GM12878 (cell line): ENCODE results near the gene ZDHHC5. TPM values are rescaled to one million over a fixed set of nuclear protein-coding genes. Genes with fewer than 3 reads are reported as not detected.

ENCODE experiments used
- ASH2L ChIP-seq: fragments of 300-600, 200-600 bp; sonication (generic); IDR thresholded peaks from 2 replicates; pipeline ENCODE4 v1.6.1; 2017; ENCODE audit warnings: low read depth, mild to moderate bottlenecking, borderline replicate concordance
- EGR1 ChIP-seq, 2 experiments: IDR thresholded peaks; 1 replicate in 1 of 2; 2 replicates in 1 of 2; pipeline ENCODE4 v1.6.1; 2011 to 2012; ENCODE audit warnings: low read depth in 2 of 2, low read length in 2 of 2, borderline replicate concordance in 1 of 2, mild to moderate bottlenecking in 1 of 2, moderate library complexity in 1 of 2
- MYC ChIP-seq: IDR thresholded peaks from 2 replicates; pipeline ENCODE4 v1.6.1; 2011; ENCODE audit warnings: mild to moderate bottlenecking, low read length, moderate library complexity, inconsistent platforms; ENCODE audit not compliant: insufficient read depth, insufficient replicate concordance, insufficient read length, severe bottlenecking
- NBN ChIP-seq: fragments of 450-650 bp; IDR thresholded peaks from 2 replicates; pipeline ENCODE4 v1.6.1; 2016
- NR2C2 ChIP-seq: IDR thresholded peaks from 2 replicates; pipeline ENCODE4 v1.6.1; 2011; ENCODE audit warnings: borderline replicate concordance, low read depth; ENCODE audit not compliant: control insufficient read depth, insufficient read length
- PAX8 ChIP-seq: fragments of 450-650 bp; IDR thresholded peaks from 2 replicates; pipeline ENCODE4 v1.6.1; 2017; ENCODE audit warnings: mild to moderate bottlenecking, moderate library complexity
- PML ChIP-seq: IDR thresholded peaks from 2 replicates; pipeline ENCODE4 v1.6.1; 2012; ENCODE audit warnings: low read length, inconsistent platforms
- RB1 ChIP-seq: fragments of 450-650 bp; formaldehyde crosslinking; IDR thresholded peaks from 2 replicates; pipeline ENCODE4 v1.6.1; 2017; ENCODE audit warnings: mild to moderate bottlenecking, borderline replicate concordance
- SPI1 ChIP-seq: IDR thresholded peaks from 2 replicates; pipeline ENCODE4 v1.6.1; 2011; ENCODE audit warnings: low read depth, mild to moderate bottlenecking, low read length, moderate library complexity, borderline replicate concordance; ENCODE audit not compliant: insufficient read depth
- ZZZ3 ChIP-seq: IDR thresholded peaks from 2 replicates; pipeline ENCODE4 v1.6.1; 2011; ENCODE audit warnings: low read depth; ENCODE audit not compliant: control insufficient read depth, insufficient read length
- polyA plus RNA-seq, 11 experiments: library from polyadenylated mRNA; depleted of rRNA in 4 of 11; unstranded in 6 of 11; stranded (reverse) in 5 of 11; fragments of >200 nt; fragmentation: Nextera tagmentation in 4 of 11; fragmentation: Illumina TruSeq in 1 of 11; extraction: Ambion mirVana in 4 of 11; extraction: Trizol in 1 of 11; gene quantifications; 1 replicate in 1 of 11; 2 replicates in 10 of 11; pipeline versions ENCODE4 v1.2.1 to v1.2.3, GENCODE V29; 2011 to 2016; ENCODE audit warnings: inconsistent platforms in 2 of 11, missing spikeins in 2 of 11, low read depth in 1 of 11
- total RNA-seq, 4 experiments: library from RNA; depleted of rRNA in 3 of 4; stranded (reverse); fragments of >200 nt in 3 of 4; fragmentation: Illumina TruSeq in 1 of 4; extraction: Trizol in 1 of 4; gene quantifications; 2 replicates each; pipeline versions ENCODE4 v1.2.1 to v1.2.3, GENCODE V29; 2013 to 2021
- TF ChIP-seq, protein P1 (sequence below): IDR thresholded peaks from 2 replicates; pipeline ENCODE4 v1.6.1; 2012; ENCODE audit warnings: low read depth, low read length, improper control_type of control experiment
- TF ChIP-seq, protein P2 (sequence below): fragments of 450-650 bp; conservative IDR thresholded peaks from 2 replicates; pipeline ENCODE4 v1.6.1; 2017; ENCODE audit warnings: mild to moderate bottlenecking, moderate library complexity
- TF ChIP-seq, protein P3 (sequence below): fragments of 450-650 bp; formaldehyde crosslinking; IDR thresholded peaks from 2 replicates; pipeline ENCODE4 v1.4.0; 2020; ENCODE audit warnings: mild to moderate bottlenecking, moderate library complexity
- TF ChIP-seq, protein P4 (sequence below): IDR thresholded peaks from 2 replicates; pipeline ENCODE4 v1.6.1; 2012; ENCODE audit warnings: low read depth, low read length, improper control_type of control experiment
- TF ChIP-seq, protein P5 (sequence below): fragments of 450-650 bp; IDR thresholded peaks from 2 replicates; pipeline ENCODE4 v1.6.1; 2018; ENCODE audit warnings: mild to moderate bottlenecking, low read depth, moderate library complexity; ENCODE audit not compliant: partially characterized antibody
- TF ChIP-seq, protein P6 (sequence below): IDR thresholded peaks from 2 replicates; pipeline ENCODE4 v1.6.1; 2011; ENCODE audit warnings: borderline replicate concordance, low read depth, mild to moderate bottlenecking, moderate library complexity, mixed read lengths, low read length; ENCODE audit not compliant: insufficient read depth; ENCODE audit errors: extremely low read length

Gene ZDHHC5
- total and polyA plus RNA-seq, 10 of the 15 experiments (the other 5 are each of a cell fraction or from before 2014, with no cell fraction given) = 3.9 to 61.3 (median 37.6) TPM

DNA sequence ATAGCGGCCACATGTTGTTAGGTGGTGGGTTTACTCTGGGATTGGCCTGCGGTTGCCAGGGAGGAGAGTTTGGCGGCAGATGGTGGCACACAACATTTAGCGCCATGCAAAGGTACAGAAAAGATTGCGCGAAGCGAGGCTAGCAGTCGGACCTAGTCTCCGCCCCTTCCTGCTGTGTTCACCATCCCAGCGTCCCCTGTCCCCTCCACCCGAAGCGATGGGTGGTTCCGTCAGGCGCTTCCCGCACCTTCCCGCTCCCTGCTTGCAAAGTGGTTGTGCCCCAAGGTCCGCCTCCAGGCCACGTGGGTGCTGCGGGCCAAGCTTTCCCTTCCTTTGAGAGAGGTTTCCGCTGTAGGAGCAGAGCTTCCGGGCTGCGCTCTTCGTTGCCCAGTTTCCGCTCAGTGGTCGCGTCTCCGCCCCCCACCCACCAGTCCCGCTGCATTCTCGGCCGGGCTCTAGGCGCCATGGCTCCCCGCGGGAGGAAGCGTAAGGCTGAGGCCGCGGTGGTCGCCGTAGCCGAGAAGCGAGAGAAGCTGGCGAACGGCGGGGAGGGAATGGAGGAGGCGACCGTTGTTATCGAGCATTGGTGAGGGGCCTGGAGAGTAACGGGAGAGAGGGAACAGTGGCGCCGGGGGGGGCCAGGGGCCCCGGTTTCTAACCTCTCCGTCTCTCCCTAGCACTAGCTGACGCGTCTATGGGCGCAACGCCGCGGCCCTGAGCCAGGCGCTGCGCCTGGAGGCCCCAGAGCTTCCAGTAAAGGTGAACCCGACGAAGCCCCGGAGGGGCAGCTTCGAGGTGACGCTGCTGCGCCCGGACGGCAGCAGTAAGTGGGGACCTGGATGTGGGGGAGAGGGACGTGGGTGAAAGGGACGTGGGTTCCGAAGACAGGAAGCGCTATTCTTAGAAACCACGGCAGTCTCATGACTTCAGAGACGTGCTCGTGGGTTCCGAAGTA is 73.5 kb downstream of the ZDHHC5 start, which contains the start of gene SELENOH (continued):
- TF ChIP-seq PAX8 (no peak), EGR1 (IDR thresholded peaks at IDR 0.05; ENCODE audit: borderline replicate concordance in 1 of 2, low read depth in 2 of 2, low read length in 2 of 2) (peak; percentile 75 to 86), PML (peak; percentile 94), MYC (peak; percentile 93), ASH2L (no peak), SPI1 (peak; percentile 20; the same call in 1 of the 2 replicates), RB1 (peak; percentile 97; the same call in 1 of the 2 replicates), NR2C2 (no peak), ZZZ3 (peak; percentile 20), NBN (peak; percentile 96)
- TF ChIP-seq, protein P1, sequence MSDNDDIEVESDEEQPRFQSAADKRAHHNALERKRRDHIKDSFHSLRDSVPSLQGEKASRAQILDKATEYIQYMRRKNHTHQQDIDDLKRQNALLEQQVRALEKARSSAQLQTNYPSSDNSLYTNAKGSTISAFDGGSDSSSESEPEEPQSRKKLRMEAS = peak; percentile 96
- TF ChIP-seq, protein P2, sequence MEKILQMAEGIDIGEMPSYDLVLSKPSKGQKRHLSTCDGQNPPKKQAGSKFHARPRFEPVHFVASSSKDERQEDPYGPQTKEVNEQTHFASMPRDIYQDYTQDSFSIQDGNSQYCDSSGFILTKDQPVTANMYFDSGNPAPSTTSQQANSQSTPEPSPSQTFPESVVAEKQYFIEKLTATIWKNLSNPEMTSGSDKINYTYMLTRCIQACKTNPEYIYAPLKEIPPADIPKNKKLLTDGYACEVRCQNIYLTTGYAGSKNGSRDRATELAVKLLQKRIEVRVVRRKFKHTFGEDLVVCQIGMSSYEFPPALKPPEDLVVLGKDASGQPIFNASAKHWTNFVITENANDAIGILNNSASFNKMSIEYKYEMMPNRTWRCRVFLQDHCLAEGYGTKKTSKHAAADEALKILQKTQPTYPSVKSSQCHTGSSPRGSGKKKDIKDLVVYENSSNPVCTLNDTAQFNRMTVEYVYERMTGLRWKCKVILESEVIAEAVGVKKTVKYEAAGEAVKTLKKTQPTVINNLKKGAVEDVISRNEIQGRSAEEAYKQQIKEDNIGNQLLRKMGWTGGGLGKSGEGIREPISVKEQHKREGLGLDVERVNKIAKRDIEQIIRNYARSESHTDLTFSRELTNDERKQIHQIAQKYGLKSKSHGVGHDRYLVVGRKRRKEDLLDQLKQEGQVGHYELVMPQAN = peak; percentile 57
- TF ChIP-seq, protein P3, sequence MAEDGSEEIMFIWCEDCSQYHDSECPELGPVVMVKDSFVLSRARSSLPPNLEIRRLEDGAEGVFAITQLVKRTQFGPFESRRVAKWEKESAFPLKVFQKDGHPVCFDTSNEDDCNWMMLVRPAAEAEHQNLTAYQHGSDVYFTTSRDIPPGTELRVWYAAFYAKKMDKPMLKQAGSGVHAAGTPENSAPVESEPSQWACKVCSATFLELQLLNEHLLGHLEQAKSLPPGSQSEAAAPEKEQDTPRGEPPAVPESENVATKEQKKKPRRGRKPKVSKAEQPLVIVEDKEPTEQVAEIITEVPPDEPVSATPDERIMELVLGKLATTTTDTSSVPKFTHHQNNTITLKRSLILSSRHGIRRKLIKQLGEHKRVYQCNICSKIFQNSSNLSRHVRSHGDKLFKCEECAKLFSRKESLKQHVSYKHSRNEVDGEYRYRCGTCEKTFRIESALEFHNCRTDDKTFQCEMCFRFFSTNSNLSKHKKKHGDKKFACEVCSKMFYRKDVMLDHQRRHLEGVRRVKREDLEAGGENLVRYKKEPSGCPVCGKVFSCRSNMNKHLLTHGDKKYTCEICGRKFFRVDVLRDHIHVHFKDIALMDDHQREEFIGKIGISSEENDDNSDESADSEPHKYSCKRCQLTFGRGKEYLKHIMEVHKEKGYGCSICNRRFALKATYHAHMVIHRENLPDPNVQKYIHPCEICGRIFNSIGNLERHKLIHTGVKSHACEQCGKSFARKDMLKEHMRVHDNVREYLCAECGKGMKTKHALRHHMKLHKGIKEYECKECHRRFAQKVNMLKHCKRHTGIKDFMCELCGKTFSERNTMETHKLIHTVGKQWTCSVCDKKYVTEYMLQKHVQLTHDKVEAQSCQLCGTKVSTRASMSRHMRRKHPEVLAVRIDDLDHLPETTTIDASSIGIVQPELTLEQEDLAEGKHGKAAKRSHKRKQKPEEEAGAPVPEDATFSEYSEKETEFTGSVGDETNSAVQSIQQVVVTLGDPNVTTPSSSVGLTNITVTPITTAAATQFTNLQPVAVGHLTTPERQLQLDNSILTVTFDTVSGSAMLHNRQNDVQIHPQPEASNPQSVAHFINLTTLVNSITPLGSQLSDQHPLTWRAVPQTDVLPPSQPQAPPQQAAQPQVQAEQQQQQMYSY = no peak
- TF ChIP-seq, protein P4, sequence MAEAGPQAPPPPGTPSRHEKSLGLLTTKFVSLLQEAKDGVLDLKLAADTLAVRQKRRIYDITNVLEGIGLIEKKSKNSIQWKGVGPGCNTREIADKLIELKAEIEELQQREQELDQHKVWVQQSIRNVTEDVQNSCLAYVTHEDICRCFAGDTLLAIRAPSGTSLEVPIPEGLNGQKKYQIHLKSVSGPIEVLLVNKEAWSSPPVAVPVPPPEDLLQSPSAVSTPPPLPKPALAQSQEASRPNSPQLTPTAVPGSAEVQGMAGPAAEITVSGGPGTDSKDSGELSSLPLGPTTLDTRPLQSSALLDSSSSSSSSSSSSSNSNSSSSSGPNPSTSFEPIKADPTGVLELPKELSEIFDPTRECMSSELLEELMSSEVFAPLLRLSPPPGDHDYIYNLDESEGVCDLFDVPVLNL = peak; percentile 76; the same call in 1 of the 2 replicates
- TF ChIP-seq, protein P5, sequence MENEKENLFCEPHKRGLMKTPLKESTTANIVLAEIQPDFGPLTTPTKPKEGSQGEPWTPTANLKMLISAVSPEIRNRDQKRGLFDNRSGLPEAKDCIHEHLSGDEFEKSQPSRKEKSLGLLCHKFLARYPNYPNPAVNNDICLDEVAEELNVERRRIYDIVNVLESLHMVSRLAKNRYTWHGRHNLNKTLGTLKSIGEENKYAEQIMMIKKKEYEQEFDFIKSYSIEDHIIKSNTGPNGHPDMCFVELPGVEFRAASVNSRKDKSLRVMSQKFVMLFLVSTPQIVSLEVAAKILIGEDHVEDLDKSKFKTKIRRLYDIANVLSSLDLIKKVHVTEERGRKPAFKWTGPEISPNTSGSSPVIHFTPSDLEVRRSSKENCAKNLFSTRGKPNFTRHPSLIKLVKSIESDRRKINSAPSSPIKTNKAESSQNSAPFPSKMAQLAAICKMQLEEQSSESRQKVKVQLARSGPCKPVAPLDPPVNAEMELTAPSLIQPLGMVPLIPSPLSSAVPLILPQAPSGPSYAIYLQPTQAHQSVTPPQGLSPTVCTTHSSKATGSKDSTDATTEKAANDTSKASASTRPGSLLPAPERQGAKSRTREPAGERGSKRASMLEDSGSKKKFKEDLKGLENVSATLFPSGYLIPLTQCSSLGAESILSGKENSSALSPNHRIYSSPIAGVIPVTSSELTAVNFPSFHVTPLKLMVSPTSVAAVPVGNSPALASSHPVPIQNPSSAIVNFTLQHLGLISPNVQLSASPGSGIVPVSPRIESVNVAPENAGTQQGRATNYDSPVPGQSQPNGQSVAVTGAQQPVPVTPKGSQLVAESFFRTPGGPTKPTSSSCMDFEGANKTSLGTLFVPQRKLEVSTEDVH = peak; percentile 85
- TF ChIP-seq, protein P6, sequence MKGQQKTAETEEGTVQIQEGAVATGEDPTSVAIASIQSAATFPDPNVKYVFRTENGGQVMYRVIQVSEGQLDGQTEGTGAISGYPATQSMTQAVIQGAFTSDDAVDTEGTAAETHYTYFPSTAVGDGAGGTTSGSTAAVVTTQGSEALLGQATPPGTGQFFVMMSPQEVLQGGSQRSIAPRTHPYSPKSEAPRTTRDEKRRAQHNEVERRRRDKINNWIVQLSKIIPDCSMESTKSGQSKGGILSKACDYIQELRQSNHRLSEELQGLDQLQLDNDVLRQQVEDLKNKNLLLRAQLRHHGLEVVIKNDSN = peak; percentile 90
